AG20443 (cell line): ENCODE data around the gene C11orf86.
"Not testable (repeated sequence)": the region's sequence is repeated elsewhere in the genome, so short reads cannot be mapped to it uniquely, and the experiment has no call there.

Experiments used
- DNase-seq: peaks from one replicate; pipeline ENCODE4 v3.0.0; 2012; ENCODE audit warnings: low spot score, mixed read lengths

C11orf86 gene

GRCh38 chr11:66967670-66968425, 7.3 kb upstream of the C11orf86 start:
- peak; percentile 63 for DNase-seq

GRCh38 chr11:66969584-66970225, 5.4 kb upstream of the C11orf86 start:
- peak; percentile 79 for DNase-seq

- DNase-seq = no peak
These were observed 4.7 kb upstream of the C11orf86 start for GRCh38 chr11:66970371-66970806.

GRCh38 chr11:66970807-66971442, 4.2 kb upstream of the C11orf86 start:
- peak; percentile 90 for DNase-seq

GRCh38 chr11:66971488-66971887, 3.6 kb upstream of the C11orf86 start:
- no peak for DNase-seq

- no peak for DNase-seq
These were observed 1.0 kb upstream of the C11orf86 start for GRCh38 chr11:66973956-66974580.

GRCh38 chr11:66975405-66976027, 412 bp downstream of the C11orf86 start:
- no peak for DNase-seq

- no peak for DNase-seq
These were observed 944 bp downstream of the C11orf86 start for GRCh38 chr11:66976028-66976467.

GRCh38 chr11:66976925-66977324, 1.8 kb downstream of the C11orf86 start:
- DNase-seq = no peak

- DNase-seq = no peak
These were observed 3.1 kb downstream of the C11orf86 start for GRCh38 chr11:66978229-66978628.

GRCh38 chr11:66978717-66979116, 3.6 kb downstream of the C11orf86 start:
- no peak for DNase-seq

- DNase-seq = no peak
These were observed 4.4 kb downstream of the C11orf86 start for GRCh38 chr11:66979336-66979980.

GRCh38 chr11:66981976-66982578, 7.0 kb downstream of the C11orf86 start:
- peak; percentile 85 for DNase-seq

- no peak for DNase-seq
These were observed 8.3 kb downstream of the C11orf86 start for GRCh38 chr11:66983275-66983924.

- DNase-seq = no peak
These were observed 10.5 kb downstream of the C11orf86 start for GRCh38 chr11:66985508-66986177.

- DNase-seq = no peak
These were observed 11.1 kb downstream of the C11orf86 start for GRCh38 chr11:66986178-66986545.

GRCh38 chr11:66987158-66987620, 12.1 kb downstream of the C11orf86 start:
- no peak for DNase-seq

GRCh38 chr11:66987924-66988637, 13.0 kb downstream of the C11orf86 start:
- no peak for DNase-seq

- DNase-seq = not testable (repeated sequence)
These were observed 13.6 kb downstream of the C11orf86 start for GRCh38 chr11:66988741-66989140.
